Fibroblast of peridontal ligament (primary cell): ENCODE results near the gene DNAJC13.
"Not testable (repeated sequence)": the region's sequence is repeated elsewhere in the genome, so short reads cannot be mapped to it uniquely, and the experiment has no call there.

Experiments
- DNase-seq: peaks from one replicate; pipeline ENCODE4 v3.0.0-alpha.2; 2010; ENCODE audit errors: extremely low read depth

DNAJC13 gene

DNA sequence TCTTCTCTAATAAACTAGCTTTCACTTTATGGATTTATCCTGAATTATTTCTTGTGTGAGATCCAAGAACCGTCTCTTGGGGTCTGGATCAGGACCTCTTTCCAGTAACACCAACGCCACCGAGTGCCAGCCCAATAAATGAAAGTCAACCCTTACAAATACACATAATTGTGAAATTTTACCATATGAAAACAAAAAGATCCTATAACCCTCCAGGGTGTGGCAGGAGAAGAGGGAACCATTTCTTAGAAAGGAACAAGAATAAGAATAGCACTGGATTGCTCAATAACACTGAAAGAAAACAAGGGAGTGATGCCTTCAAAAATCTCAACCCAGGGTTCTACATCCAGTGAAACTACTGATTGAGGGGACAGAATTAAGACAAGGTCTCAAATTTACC lies 128.2 kb downstream of the DNAJC13 start:
- DNase-seq: peak; percentile 29

DNA sequence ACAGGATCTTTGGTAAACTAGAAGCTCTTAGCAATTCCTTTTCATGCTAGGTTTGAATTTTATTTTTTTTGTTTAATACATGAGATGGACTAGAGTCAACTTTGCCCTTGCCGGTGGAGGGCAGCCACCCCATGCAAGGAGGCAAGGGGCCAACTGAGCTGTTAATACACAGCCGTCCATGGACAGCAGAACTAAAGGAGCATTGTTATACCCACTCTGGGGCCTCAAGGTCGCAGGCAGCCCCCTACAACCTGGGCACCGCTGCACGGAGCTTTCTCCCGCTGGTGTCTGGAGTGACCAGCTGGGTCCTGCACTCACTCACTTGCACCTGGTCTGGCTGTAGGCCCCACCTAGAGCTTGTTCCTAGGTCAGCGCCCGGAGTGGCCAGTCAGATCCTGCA lies 131.9 kb downstream of the DNAJC13 start:
- no peak for DNase-seq

DNA sequence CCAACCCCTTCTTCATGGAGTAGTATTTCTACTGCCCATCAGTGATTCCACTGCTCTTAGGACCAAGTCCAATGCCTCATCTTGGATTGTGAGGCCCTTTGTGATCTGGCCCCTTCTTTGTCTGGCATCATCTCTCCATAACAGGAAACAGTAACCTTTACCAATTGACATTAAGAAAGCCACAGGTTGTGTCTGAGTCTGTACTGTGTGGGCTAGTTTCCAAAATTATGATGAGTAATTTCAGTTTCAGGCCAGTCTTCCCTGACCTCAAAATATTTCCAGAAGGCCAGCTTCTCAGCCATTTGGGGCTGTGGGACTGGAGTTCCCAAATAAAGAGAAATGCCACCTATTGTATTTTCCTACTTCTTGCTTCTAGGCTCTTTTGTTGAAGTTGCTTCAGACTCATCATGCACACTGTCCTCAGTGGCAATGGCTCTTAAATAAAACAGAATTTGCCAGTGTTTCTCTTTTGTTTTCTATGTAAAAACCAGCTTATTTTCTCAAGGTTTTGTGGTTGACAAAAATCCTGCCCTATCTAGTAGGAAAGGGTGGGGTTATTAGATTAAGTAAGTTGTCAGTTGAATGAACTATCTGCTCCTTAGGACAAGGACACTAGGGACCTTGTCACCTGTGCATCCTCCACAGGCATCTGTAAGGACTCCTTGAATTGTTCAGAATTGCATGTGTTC lies 132.7 kb downstream of the DNAJC13 start:
- DNase-seq: peak; percentile 81

DNA sequence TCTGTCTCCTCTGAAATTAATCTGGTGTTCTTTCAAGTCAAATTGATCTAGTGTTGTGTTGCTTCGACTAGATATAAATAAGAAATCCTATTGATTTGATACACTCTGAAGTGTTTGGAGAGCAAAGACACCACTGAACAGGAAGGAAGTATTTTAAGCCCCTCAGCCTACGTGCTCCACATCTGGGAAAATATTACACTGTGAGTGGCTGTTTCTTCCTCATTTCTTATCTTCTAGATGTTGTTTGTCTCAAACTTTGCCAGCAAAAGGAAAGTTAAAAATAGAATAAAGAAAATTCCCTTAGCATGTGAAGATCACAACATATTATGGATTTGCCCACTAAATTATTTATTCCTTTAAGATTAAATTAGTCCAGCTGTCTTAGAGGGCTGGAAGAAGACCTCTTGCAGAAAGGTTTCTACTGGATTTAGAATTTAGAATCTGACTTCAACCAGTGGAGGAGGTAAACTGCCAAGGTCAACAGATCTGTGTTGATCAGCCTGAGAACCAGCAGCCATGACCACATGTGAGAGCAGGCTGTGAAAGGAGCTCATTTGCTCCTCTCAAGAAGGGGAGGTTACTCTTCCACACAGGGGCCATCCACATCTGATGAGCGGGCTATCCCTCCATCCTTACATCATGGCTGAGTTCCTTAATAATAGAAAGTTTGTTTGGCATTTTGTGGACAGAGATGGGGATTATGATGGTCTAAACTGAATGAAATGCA lies 133.4 kb downstream of the DNAJC13 start:
- DNase-seq: peak; percentile 45

DNA sequence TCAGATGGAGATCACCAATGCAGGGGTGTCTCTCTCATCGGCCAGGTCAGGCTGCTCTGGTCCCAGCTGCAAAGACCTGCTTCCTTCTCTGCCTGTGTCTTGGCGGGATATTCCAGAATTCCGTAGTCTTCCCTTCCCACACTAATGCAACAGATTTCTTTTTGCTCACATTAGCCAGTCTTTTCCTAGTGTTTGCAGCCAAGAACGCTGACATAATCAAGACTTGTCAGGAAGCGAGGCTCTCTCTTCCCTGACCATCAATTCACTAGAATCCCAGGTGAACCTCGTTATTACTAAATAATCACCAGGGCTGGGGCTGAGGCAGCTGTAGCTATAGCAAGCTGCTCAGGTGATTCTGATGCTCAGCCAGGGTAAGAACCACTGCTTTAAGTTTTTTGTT lies 136.5 kb downstream of the DNAJC13 start:
- DNase-seq: no peak

DNA sequence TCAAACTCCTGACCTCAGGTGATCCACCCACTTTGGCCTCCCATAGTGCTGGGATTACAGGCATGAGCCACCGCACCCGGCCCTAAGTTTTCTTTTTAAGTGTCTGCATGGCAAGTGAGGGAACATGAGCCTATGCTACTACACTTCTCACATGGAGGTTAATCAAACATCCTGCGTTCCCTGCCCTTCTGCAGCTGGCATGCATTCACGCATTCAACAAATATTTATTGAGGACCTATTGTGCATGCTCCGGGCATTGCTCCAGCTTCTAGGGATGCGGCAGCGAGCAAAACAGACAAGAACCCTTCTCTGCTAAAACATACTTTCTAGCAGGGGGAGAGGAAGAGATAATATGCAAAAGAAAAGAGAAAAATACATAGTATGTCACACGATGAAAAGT lies 137.1 kb downstream of the DNAJC13 start:
- DNase-seq: no peak

DNA sequence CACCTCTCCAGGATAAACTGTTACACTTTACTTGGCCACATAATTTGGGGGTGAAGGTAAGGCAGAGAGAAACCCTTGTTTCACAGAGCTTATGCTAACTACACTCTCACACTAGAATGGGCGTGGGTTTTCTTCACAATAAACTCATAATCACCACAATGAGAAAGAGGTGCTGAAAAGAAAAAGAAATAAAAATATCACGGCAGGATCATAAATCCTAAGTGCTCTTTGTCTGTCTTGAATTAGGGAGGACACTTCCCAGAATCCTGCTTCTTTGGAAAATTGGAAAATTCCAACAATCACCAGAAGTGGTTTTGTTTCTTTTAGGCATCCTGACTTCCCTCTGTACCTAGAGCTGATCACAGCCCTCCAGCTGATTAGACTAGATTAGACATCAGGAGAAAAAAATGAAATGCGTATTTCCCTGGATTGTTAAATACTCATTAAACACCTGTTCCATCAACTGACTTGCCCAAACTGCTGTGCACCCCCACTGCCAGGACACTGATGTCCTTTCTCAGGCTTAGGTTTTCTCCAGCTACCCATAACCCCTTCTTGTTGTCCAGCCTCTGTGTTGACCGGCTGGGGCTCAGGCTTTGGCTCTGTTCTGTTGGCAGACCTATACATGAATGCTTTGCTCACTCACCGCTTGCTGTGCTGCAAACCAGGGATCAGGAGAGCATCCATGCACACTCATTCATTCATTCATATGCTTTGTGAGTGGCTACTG lies 138.2 kb downstream of the DNAJC13 start:
- DNase-seq: no peak

DNA sequence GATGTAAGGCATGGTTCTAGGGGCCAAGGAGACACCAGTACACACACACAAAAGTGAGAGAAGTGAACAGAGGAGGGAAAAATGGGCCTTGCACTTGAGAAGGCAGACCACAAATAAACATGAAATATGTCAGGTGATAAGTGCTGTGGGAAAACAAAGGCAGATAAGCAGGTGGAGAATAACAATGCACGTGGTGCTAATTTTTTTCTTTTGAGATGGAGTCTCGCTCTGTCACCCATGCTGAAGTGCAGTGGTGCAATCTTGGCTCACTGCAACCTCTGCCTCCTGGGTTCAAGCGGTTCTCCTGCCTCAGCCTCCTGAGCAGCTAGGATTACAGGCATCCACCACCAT lies 138.7 kb downstream of the DNAJC13 start:
- not testable (repeated sequence) for DNase-seq

DNA sequence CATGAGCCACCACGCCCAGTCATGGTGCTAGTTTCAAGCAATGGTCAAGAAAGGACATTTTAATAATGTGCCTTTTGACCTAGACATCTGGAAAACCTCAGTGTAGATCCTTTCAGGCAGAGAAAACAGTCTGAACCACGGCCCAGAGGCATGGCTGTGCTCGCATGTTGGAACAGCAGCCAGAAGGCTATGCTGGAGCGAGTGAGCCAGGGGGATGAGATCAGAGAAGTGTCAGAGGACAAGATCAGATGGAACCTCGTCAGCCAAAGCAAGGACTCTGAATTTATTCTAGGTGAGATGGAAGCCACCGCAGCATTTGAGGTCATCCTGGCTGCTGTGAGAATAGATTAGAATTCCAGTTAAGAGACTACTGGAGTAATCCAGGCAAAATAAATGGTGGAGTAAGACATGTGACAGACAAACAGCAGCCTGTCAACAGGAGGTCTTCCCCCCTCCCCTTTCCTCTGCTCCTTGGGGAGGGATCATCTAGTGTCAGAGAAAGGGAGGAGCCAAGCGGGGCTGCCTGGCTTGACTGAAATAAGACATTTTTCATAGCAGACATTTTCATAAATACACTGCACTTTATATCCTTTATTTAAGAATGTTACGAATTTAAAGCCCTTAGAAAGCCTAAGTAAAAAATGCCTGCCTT lies 139.3 kb downstream of the DNAJC13 start:
- DNase-seq: no peak

DNA sequence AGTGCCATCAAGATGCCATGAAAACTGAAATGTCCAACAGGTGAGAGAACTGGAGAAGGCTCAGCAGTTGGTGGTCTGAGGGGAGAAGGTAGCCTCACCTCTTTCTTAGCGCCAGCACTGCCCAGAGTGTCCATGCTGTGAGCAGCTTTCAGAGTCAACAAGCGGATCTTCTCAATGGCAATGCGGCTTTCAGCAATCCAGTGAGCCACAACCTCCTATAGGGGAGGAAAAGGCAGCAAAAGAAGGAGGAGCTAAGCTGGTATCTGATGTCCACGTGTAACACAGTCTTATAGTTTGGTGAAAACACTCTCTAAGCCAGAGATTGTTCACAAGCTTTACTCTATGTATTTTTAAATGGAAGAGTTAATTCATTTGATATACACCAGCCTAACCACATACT lies 143.7 kb downstream of the DNAJC13 start:
- DNase-seq: no peak

DNA sequence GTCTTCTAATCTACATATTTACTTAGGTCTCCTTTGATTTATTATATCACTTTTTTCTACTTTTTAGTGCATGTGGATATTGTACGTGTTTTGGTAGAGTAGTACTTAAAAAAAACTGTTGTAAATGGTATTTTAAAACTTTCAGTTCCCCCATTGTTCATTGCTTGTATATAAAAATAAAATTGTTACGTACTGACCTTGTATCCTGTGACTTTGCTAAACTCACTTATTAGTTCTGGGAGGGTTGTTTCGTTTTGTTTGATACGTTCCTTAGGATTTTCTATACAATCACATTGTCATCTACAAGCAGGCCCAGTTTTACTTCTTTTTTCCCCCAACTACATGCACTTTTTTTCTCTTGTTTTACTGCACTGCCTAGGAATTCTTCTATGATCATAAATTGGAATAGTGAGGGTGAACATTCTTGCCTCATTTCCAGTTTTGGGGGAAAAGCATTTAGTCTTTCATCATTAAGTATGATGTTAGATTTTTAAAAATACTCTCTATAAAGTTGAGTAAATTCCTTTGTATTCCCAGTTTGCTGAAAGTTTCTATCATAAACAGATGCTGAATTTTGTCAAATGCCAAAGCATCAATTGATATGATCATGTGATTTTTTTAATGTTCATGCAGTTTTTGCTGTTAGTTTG lies 146.2 kb downstream of the DNAJC13 start:
- peak; percentile 83 for DNase-seq

DNA sequence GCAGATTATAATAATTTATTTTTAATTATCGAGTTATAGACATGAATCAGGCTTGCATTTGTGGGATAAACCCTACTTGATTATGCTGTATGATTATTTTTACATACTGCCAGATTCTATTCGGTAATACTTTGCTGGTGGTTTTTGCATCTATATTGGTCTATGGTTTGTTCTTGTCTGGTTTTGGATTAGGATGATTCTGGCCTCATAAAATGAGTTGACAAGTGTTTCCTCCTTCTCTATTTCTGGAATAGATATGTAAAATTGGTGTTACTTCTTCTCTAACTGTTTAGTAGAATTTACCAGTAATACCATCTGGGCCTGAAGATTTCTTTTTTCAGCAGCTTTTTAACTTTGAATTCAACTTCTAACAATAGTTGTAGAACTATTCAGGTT lies 146.8 kb downstream of the DNAJC13 start:
- no peak for DNase-seq

DNA sequence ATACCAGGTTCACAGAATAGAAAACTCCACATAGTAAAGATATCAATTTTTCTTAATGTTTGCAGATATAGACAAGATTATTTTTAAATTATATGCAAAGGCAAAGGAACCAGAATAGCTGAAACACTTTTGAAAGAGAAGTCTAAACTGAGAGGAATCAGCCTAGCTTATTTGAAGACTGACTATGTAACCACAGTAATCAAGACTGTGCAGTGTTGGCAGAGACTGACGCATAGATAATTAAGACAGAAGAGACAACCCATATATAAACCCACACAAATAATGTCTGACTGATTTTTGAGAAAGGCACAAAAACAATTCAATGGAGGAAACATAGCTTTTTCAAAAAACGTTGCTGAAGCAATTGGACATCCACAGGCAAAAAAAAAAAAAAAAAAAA lies 151.1 kb downstream of the DNAJC13 start:
- peak; percentile 23 for DNase-seq

DNA sequence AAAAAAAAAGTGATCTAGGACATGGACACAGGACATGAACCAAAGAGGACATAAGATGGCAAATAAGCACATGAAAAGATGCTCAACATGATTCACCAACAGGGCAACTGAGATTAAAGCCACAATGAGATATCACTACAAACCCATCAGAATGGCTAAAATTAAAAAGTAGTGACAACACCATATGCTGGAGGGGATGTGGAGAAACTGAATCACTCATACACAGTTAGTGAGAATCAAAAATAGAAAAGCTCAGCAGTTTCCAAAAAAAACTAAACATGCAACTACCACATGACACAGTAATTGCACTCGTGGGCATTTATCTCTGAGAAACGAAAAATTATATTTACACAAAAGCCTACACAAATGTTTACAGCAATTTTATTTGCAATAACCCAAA lies 151.9 kb downstream of the DNAJC13 start:
- peak; percentile 85 for DNase-seq

DNA sequence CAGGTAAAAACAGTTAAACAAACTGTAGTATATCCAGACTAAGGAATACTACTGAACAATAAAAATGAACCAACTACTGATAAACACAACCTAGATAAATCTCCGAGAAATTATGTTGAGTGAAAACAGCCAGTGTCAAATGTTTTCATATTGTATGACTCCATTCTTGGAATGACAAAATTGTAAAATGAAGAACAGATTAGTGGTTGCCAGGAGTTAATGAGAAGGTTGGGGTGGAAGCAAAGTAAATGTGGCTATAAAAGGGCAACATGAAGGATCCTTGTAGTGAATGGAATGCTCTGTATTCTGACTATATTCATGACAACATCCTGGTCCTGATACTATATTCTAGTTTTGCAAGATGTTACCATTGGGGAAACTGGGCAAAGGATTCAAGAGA lies 152.3 kb downstream of the DNAJC13 start:
- peak; percentile 76 for DNase-seq

DNA sequence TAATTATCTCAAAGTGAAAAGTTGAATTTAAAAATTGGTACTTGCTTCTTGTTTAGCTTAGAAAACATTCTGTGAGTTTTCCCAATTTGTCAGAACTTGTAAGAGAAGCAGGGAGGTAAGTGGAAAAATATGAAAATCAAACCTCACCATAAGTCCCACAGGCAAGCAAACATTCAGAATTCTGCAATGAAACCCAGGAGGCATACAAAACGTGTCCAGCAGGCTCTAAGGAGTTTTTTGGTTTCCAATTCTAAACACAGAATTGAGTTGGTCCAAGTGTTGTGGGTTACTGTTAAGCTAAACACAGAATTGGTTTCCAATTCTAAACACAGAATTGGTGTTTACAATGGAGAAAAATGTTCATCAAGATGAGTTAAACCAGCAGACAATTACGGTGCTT lies 152.7 kb downstream of the DNAJC13 start:
- peak; percentile 89 for DNase-seq

DNA sequence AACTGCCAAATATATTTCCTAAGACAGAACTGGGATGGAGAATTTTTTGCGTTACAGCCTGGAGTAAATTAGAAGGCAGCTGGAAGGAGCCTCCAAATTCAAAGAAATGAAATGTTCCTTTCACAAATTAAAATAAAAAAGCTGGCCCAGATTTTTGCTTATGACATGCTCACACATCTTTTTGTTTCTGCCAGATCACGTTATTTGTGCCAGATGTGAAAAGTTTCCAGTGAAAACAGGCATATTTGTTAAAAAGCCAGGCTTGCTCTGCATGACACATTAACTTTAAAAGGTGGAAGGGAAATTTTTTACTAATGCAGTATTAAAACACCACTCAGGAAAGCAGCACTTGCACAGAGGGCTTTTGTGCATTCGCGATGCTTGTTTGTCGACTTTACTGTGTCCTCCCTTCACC lies 156.5 kb downstream of the DNAJC13 start:
- DNase-seq: peak; percentile 93

DNA sequence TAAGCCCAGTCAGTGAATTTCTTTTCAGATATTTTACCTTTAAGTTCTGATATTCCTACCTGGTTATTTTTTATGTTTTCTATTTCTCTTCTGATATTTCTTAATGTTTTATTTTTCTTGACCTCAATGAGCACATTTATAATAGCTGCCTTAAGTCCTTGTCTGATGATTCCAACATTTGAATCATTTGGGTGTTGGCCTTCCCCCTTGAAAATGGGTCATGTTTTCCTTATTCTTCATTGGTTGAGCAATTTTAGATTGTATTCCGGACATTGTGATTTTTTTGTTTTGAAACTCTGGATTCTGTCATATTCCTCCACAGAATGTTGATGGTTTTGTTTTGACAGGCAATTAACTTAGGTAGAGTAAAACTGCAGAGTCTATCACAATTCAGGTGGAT lies 170.1 kb downstream of the DNAJC13 start:
- DNase-seq: no peak
